SW 1271 (cell line): ENCODE results near the gene ESR2.
"Not testable (repeated sequence)": the region's sequence is repeated elsewhere in the genome, so short reads cannot be mapped to it uniquely, and the experiment has no call there.

Experiments used
- DNase-seq, 2 experiments: peaks; one replicate each; lab custom pipeline; 2025; lab: John Stamatoyannopoulos, UW

ESR2 gene

GRCh38 chr14:64293976-64294671 is at the start of gene ESR2:
Gene ESR2 (minus strand): TSS chr14:64294371. CDS start chr14:64282985, 11,386 bp downstream.
- no peak for DNase-seq

DNA sequence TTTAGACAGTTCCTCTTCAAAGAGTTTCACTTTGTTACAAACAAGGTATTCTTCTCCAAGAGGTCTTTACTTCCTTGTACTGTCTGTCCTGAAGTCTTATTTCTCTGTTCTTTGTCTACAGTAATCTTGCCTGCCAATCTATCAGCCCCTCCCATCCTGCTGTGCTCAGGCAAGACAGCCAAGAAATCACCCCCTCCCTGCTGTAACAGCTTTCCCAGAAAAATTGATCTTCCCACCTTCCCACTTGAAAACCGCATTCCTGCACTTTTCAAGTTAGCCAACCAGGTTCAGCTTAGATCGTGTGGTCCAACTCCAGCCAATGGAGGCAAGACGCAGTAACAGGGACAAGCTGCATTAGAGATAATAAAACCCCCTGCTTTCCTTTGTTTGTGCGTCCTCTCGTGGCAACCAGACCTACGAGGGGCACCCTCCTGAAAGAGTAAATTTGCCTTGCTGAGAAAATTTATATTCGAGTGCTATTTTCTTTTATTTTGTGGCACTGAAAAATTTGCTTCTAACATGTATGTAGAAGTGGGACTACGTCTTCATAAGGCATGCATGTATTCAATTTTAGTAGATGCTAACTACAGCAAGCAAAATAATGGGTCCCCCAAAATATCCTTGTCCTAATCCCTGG is 46.5 kb upstream of the ESR2 start:
- DNase-seq, result no peak

DNA sequence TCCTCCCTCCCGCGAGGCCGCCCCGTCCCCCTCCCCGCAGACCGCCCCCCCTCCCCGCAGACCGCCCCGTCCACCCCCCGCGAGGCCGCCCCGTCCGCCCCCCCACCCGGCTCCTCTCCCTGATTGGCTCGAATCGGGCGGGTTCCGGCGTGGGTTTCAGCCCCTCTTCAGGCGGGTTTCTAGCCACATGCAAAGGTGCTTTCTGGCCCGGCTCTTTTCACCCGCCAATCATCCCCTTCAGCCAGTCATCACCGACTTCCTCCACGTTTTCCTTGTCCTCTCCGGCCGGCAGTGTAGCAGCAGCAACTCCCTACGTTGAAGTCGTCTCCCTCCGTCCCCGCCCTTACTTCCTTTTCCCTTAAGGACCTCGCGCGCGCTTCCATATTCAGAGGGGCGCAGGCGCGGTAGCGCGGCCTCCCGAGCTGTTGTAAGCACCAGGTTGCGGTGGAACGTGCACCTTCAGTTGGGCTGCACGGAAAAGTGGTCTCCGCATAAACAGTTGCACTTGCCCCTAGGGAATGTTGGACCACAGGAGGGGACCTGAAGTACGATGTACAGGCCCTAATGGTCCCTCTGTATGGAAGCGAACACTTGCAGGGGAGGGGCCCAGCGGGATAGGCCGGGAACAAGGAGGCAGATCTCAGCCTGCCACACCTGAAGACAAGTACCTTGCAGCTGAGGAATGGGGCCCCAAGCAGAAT is 44.6 kb upstream of the ESR2 start:
- peak; percentile 95 to 99 for DNase-seq

DNA sequence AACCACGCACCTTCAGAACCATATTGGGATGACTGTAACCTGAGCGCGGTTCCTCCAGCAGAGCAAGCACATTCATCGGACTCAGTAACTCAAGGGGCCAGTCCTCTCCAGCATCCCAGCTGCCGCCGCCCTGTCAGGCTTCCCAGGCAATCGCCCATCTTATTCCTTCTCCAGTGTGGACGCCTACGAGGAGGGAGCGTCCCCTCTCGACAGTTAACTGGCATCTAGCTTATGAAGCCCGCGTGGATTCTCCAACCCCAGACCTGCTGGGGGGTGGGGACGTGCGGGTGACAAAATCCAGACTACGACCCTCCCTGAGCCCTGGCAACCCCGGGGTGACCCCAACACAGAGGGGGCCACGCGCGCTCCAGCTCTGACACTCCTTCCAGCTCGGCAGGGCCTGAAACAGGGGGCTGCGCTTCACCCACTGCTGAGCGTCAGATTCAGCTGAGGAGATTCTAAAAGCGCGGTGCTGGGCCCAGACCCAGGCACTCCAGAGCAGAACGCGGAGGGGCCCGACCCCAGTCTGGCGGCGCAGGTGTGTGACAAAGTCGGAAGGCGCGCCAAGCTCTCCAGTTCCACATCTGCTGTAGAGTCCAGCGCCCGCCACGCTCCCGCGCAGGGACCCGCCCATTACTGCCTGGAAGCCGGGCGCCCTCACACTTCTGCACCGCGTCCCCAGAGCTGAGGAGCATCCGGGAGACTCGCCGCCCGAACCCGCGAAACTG is 43.9 kb upstream of the ESR2 start:
- DNase-seq, result peak; percentile 80 to 86

- DNase-seq, result no peak
Measured at GRCh38 chr14:64329149-64329548, 35.0 kb upstream of the ESR2 start.

DNA sequence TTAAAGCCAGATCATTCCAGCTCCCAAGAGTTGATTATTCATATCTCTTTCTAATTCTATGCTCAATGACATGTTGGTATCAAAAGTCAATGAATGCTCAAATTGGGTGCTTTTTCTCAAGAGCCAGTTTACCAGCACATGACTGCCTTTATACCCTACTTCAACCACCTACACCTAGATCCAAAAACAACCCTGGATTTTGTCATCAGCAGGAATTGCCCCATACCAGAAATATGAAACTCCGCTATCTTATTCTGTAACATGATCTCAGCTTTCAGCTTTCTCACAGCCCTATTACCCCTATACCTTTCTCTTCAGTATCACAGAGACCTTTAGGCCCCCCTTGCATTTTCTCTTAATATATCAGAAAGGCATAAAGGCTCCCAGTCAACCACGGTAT is 32.3 kb upstream of the ESR2 start:
- no peak for DNase-seq

DNA sequence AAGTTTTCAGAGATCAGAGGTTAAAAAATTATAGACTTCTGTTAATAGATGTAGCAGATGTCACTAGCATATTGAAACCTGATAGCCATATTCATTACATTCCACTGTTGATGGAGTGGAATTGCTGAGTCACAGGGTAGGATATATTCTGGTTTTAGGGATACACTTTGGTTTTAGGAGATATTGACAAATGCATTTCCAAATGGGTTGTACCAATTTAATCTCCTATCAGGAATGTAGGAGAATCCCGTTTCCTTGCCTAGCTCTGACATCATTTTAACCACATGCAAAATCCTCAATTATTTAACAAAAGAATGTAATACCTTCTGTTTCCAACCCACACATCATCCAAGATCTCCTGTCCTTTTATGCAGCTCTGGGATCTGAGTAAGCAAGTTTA is 30.7 kb upstream of the ESR2 start:
- no peak for DNase-seq

DNA sequence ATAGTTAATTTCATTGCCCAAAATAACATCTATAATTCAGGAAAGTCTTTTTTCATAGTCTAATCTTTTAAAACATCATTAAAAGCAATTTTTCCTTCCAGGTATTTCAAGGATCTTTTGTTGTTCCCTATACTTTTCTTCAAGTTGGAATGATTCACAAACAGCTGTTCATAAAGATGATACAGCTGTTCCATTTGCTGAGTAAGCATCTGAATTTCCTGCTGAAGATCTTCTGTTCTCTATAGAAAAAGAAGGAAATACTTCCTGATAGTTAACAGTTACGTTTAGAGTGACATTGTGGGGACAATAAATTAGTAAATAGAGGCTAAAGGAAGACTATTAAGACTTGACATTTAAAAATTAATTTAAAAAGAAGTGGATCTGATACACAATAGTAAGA is 30.3 kb upstream of the ESR2 start:
- no peak for DNase-seq

DNA sequence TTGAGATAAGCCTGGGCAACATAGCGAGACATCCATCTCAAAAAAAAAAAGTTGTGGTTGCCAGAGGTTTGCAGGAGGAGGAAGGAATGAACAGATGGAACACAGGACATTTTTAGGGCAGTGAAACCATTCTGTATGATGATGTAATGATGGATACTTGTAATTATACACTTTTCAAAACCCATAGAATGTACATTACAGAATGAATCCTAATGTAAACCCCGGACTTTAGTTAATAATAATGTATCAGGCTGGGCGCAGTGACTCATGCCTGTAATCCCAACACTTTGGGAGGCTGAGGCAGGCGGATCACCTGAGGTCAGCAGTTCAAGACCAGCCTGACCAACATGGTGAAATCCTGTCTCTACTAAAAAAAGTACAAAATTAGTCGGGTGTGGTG is 26.2 kb upstream of the ESR2 start:
- DNase-seq, result not testable (repeated sequence)

DNA sequence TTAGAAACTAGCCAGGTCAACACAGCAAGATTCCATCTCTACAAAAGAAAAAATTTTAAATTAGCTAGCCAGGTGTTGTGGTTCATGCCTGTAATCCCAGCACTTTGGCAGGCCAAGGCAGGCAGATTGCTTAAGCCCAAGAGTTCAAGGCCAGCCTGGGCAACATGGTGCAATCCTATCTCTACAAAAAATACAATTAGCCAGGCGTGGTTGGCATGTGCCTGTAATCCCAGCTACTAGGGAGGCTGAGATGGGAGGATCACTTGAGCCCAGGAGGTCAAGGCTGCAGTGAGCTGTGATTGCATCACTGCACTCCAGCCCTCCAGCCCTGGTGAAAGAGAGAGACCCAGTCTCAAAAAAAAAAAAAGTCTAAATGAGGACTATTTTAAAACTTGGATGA is 24.5 kb upstream of the ESR2 start:
- DNase-seq, result not testable (repeated sequence)

DNA sequence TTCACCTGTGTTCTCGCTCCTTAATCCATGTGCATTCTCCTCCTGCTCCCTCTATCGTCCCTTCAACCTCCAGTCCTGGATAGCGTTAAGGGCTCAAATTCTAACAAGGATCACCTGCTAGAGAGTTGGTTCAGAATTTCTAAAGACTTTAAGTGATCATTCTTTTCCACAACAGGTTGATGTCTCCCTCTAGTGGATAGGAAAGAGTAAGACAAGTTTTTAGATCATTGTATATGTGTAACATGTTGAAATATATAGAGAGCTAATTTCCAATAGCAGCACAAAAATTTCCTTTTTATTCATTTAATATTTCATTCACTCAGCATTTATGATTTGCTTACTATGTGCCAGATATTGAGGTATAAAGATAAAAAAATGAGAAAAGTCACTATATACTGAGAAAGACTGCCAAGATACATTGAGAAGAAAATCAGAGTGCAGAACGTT is 9.3 kb upstream of the ESR2 start:
- peak; percentile 44 to 79 for DNase-seq

GRCh38 chr14:64298773-64299172 is 4.6 kb upstream of the ESR2 start:
- DNase-seq, result no peak

GRCh38 chr14:64296561-64296960 is 2.4 kb upstream of the ESR2 start:
- no peak for DNase-seq

DNA sequence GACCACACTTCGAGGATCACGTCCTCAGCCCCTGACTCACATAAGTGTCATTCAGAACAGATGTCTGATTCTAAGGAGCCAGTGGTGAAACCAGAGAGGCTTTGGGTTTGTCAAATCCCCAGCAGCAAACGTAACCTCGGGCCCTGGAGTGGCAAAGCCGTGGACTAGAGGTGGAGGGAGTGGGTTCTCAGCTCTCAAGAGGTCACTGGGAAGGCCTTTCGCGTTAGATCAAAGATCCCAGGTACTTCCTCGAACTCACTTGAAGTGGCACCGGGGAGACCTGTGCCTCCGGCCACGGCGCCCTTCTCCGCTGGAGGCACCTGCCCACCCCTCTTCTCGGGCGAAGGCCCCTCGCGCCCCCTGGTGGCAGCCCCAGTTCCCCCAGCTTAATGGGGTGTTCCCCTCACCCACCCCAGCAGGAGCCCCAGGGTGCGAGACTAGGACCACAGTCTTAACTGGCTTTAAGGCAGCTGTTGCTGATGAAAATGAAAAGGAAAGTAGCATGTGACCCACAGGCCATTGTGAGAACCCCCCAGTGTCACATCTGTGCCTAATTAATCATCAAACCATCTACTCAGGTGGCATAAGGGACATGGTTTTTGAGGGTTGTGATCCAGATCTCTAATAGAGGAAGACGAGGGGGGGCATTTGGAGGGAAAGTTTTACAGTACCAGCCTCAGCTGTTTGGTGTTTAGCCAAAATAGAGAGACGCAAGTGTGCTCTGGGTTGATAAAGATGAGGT is 672 bp upstream of the ESR2 start:
- no peak for DNase-seq

DNA sequence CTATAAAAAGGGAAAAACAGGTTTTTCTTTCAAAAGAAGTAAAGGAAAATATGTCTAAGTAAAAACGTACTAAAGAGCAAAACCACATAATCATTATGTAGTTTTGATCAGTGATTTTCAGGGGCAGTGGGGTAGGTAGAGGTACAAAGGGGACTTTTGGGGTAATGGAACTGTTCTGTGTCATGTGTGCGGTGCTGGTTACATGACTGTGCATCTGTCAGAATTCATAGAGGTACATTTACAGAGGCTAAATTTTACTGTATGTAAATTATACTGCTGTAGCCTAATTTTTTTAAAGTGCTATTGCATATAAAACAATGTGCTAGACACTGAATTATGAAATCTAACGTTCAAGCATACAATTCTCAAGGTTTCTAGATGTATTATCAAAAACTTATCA is 2.0 kb downstream of the ESR2 start:
- DNase-seq, result no peak

DNA sequence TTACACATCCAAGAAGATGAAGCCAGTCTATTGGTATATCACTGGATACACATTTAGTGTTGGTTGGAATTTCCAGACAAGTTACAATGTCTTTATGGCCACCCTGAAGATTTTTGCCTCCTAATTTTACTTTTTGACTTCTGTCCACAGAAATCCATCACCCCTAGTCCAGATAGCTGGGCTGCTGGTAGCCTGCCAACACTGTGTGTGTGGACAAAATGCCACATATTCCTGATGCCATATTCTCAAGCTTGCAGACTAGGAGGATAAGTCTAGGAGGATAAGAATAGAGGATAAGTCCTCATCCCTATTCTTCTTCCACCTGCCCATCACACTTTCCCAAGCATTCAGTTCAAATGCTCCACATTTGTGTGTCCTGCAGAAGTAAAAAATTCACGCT is 4.6 kb downstream of the ESR2 start:
- no peak for DNase-seq

GRCh38 chr14:64281805-64282204 is 12.4 kb downstream of the ESR2 start:
- no peak for DNase-seq

DNA sequence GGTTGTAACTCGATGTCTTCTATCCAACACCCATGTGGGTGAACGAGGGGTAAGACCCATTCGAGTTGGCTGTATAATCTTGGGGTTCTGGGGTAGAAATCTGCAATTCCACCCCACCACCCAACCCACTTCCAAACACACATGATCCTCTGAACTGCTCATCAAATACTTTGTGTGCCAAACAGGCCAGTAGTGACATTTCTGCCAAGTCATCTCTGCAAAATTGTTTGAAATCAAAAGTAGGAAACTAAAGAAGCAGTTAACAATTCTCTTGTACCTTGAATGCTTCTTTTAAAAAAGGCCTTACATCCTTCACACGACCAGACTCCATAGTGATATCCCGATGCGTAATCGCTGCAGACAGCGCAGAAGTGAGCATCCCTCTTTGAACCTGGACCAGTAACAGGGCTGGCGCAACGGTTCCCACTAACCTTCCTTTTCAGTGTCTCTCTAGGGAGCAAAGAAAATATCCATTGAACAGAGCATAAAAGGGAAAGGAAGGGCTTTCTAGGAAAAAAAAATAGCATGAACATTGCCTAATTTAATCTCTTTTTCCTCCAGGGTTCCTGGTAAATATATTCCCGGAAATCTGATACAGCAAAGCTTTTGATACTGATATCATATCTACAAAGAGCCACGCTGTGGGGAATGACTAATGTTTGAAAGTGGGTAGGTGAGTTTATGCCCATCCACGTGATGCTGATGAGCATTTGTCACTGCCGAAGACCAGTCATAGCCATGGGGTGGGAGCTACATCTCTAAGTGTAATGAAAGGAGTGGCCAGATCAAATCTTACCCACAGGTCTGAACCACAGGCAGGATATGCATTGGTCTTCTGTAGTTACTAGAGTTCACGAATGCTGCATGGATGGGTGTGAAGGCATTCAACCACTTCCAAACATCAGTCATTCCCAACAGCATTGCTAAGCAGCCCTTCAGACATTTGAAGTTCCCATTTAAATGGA is 14.2 kb downstream of the ESR2 start:
- DNase-seq, result no peak

DNA sequence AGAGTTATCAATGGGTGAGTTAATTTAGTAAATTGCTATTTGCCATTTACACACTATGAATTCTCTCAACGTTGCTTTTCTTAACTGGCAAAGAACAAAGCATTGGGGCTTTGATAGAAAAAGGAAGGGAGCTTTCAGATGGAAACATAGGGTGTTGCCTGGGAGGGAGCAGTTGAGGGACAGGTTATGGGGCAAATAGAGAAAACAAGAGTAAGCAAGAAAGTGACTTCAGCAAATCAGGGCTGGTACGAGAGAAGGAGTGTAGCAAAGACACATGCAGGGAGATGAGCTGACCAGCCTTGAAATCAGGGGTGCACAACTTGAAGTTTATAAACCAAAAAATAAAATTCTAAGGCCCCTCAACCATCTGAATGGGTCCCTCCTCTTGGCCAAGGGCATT is 15.7 kb downstream of the ESR2 start:
- no peak for DNase-seq

GRCh38 chr14:64272019-64272418 is 22.2 kb downstream of the ESR2 start:
- no peak for DNase-seq

- DNase-seq, result peak in 1 of 2 experiments; percentile 6
Measured at GRCh38 chr14:64266239-64266638, 27.9 kb downstream of the ESR2 start.
